ENCODE results near the gene SHF.

Gene SHF

DNA sequence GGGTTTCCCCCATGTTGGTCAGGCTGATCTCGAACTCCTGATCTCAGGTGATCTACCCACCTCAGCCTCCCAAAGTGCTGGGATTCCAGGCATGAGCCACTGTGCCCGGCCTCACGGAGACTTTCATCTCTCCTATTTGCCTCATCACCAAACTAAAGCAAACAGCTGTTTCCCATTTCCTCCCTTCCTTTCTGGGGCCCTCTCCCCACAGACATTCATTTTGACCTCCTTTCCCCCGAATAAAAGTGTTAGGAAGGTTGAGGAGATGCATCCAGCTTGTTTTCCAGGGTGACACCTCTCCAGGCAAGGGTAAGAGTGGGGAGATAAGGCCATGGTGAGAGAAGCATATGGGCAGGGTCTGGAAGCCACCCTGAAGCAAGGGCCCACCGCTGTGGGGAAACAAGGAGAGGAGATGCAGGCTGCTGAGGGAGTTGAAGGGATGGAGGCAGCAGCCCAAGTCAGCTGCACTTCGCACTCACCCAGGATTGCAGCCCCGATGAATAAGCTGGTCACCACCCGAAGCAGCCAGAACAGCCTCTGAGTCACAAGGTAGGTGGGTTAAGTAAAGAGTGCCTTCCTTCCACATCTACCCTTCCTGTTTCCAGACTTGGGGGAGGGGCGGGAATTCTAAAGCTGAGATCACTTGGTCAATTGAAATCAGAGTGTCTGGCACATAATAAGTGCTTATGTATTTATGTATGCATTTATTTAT lies 65.9 kb downstream of the SHF start:
- H3K27ac ChIP-seq = no peak overlapping the region
- TF ChIP-seq ZFX (IDR thresholded peaks at IDR 0.05; ENCODE audit: borderline replicate concordance) = no peak
- TF ChIP-seq, protein P1, sequence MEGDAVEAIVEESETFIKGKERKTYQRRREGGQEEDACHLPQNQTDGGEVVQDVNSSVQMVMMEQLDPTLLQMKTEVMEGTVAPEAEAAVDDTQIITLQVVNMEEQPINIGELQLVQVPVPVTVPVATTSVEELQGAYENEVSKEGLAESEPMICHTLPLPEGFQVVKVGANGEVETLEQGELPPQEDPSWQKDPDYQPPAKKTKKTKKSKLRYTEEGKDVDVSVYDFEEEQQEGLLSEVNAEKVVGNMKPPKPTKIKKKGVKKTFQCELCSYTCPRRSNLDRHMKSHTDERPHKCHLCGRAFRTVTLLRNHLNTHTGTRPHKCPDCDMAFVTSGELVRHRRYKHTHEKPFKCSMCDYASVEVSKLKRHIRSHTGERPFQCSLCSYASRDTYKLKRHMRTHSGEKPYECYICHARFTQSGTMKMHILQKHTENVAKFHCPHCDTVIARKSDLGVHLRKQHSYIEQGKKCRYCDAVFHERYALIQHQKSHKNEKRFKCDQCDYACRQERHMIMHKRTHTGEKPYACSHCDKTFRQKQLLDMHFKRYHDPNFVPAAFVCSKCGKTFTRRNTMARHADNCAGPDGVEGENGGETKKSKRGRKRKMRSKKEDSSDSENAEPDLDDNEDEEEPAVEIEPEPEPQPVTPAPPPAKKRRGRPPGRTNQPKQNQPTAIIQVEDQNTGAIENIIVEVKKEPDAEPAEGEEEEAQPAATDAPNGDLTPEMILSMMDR (IDR thresholded peaks at IDR 0.05) = no peak

DNA sequence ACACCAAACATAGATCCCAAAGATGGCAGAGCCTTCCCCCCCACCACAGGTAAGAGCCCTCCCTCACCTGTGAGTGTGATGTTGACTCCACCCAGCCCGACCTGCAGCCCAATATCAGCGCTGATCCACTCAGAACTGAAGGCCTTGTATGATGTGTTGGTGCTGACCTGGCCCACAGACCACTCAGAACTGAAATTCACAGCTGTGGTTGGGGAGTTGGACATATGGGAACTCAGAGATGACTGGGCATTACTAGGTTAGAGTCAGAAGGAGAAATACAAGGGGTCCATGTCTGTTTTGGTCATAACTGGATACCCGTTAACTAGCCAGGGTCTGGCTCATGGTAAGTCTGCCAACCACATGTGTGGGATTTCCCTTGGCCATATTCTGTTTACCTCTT lies 66.7 kb downstream of the SHF start:
- H3K27ac ChIP-seq = no peak overlapping the region
- TF ChIP-seq, protein P1 (IDR thresholded peaks at IDR 0.05) = no peak
- no peak for TF ChIP-seq ZFX (IDR thresholded peaks at IDR 0.05; ENCODE audit: borderline replicate concordance)

GRCh38 chr15:45120081-45120972 lies 67.4 kb downstream of the SHF start:
- TF ChIP-seq, protein P1 (IDR thresholded peaks at IDR 0.05) = no peak
- TF ChIP-seq ZFX (IDR thresholded peaks at IDR 0.05; ENCODE audit: borderline replicate concordance) = no peak
- H3K27ac ChIP-seq = no peak overlapping the region

GRCh38 chr15:45118996-45119395 lies 68.8 kb downstream of the SHF start:
- no peak for TF ChIP-seq ZFX (IDR thresholded peaks at IDR 0.05; ENCODE audit: borderline replicate concordance)
- TF ChIP-seq, protein P1 (IDR thresholded peaks at IDR 0.05) = no peak
- H3K27ac ChIP-seq = no peak overlapping the region

- TF ChIP-seq, protein P1 (IDR thresholded peaks at IDR 0.05) = peak; percentile 99
- TF ChIP-seq ZFX (IDR thresholded peaks at IDR 0.05; ENCODE audit: borderline replicate concordance) = no peak
- no peak overlapping the region for H3K27ac ChIP-seq
Observed at GRCh38 chr15:45118131-45118588, 69.6 kb downstream of the SHF start.

- no peak overlapping the region for H3K27ac ChIP-seq
- TF ChIP-seq, protein P1 (IDR thresholded peaks at IDR 0.05) = no peak
- TF ChIP-seq ZFX (IDR thresholded peaks at IDR 0.05; ENCODE audit: borderline replicate concordance) = no peak
Observed at GRCh38 chr15:45117308-45118130, 70.2 kb downstream of the SHF start.

All from 22Rv1 (cell line).